ENCODE results near the gene BMP8A.
"Not testable (repeated sequence)": the region's sequence is repeated elsewhere in the genome, so short reads cannot be mapped to it uniquely, and the experiment has no call there.

BMP8A gene

GRCh38 chr1:39508266-39508665 is 16.8 kb downstream of the BMP8A start:
- DNase-seq = no peak

GRCh38 chr1:39508857-39509305 is 17.4 kb downstream of the BMP8A start:
- no peak for DNase-seq

GRCh38 chr1:39509360-39510009 is 18.0 kb downstream of the BMP8A start:
- DNase-seq = no peak

GRCh38 chr1:39510570-39511186 is 19.2 kb downstream of the BMP8A start:
- DNase-seq = not testable (repeated sequence)

GRCh38 chr1:39511477-39511876 is 20.0 kb downstream of the BMP8A start:
- not testable (repeated sequence) for DNase-seq

- not testable (repeated sequence) for DNase-seq
Observed at GRCh38 chr1:39512234-39512847, 20.9 kb downstream of the BMP8A start.

GRCh38 chr1:39514710-39515124 is 23.3 kb downstream of the BMP8A start:
- not testable (repeated sequence) for DNase-seq

- DNase-seq = peak; percentile 58
Observed at GRCh38 chr1:39515131-39516086, 24.0 kb downstream of the BMP8A start.

- DNase-seq = not testable (repeated sequence)
Observed at GRCh38 chr1:39516841-39517240, 25.4 kb downstream of the BMP8A start.

- not testable (repeated sequence) for DNase-seq
Observed at GRCh38 chr1:39517936-39518335, 26.5 kb downstream of the BMP8A start.

- peak; percentile 14 for DNase-seq
Observed at GRCh38 chr1:39519376-39519775, 27.9 kb downstream of the BMP8A start.

GRCh38 chr1:39522221-39522620 is 30.8 kb downstream of the BMP8A start:
- not testable (repeated sequence) for DNase-seq

- DNase-seq = peak; percentile 49
Observed at GRCh38 chr1:39522661-39523567, 31.5 kb downstream of the BMP8A start.

GRCh38 chr1:39524171-39524570 is 32.7 kb downstream of the BMP8A start:
- DNase-seq = no peak

- peak; percentile 19 for DNase-seq
Observed at GRCh38 chr1:39524591-39525365, 33.3 kb downstream of the BMP8A start.

GRCh38 chr1:39525366-39526165 is 34.1 kb downstream of the BMP8A start:
- peak; percentile 62 for DNase-seq

- peak; percentile 59 for DNase-seq
Observed at GRCh38 chr1:39526466-39527189, 35.2 kb downstream of the BMP8A start.

- DNase-seq = peak; percentile 16
Observed at GRCh38 chr1:39527190-39527579, 35.7 kb downstream of the BMP8A start.

- peak; percentile 19 for DNase-seq
Observed at GRCh38 chr1:39528082-39528481, 36.6 kb downstream of the BMP8A start.

Data from activated effector memory CD4-positive, alpha-beta T cell treated with anti-CD3 and anti-CD28 coated beads, Interleukin-2, amount 50 U/mL, for 16 hours (primary cell).